A549 (cell line): ENCODE measurements around the gene MPRIP. TPM values are rescaled to one million over a fixed set of nuclear protein-coding genes. Genes with fewer than 3 reads are reported as not detected.

Experiments
- ATAC-seq, 2 experiments: fragments of 200-7000 bp in 1 of 2; fragments of >200 bp in 1 of 2; cut with Nextera tagmentation in 1 of 2; cut with Tn5 transposase in 1 of 2; 3 replicates each; pipeline versions ENCODE4 v1.8.0 to v1.9.1; 2018 to 2020; ENCODE audit warnings: mild to moderate bottlenecking in 1 of 2, moderate library complexity in 1 of 2
- CTCF ChIA-PET: fragments of 300-600 bp; sonication (Branson Sonifier 250); formaldehyde crosslinking; extraction: SDS; loops from one replicate; lab custom pipeline; 2021; ENCODE audit warnings: antibody characterized with exemption, inconsistent platforms; lab: Yijun Ruan, JAX
- POLR2A ChIA-PET: fragments of 350-600 bp; formaldehyde crosslinking; extraction: SDS; loops from one replicate; lab custom pipeline; 2021; ENCODE audit warnings: antibody characterized with exemption, inconsistent platforms; lab: Yijun Ruan, JAX
- DNase-seq, 2 experiments: peaks; one replicate each; pipeline versions ENCODE4 v3.0.0 to v3.0.0-alpha.2; 2011 to 2016; ENCODE audit warnings: low read depth in 1 of 2, low spot score in 1 of 2
- FAIRE-seq: peaks from 2 replicates; lab custom pipeline; 2011; peaks lifted over from hg19 to GRCh38; lab: Jason Lieb, UNC
- H3K27ac ChIP-seq, 2 experiments: fragments of >200 bp; sonication (Bioruptor Twin); formaldehyde crosslinking; 3 replicates each; pipeline ENCODE4 v1.5.1; 2016 to 2017
- H3K4me1 ChIP-seq: fragments of >200 bp; sonication (Bioruptor Twin); formaldehyde crosslinking; 3 replicates; pipeline ENCODE4 v1.6.1; 2016
- H3K4me2 ChIP-seq: fragments of >200 bp; sonication (Bioruptor Twin); formaldehyde crosslinking; 3 replicates; pipeline ENCODE4 v1.6.1; 2016
- H3K4me3 ChIP-seq: fragments of >200 bp; sonication (Bioruptor Twin); formaldehyde crosslinking; 3 replicates; pipeline ENCODE4 v1.5.1; 2016
- H3K9me3 ChIP-seq: fragments of >200 bp; sonication (Bioruptor Twin); formaldehyde crosslinking; 3 replicates; pipeline ENCODE4 v1.6.1; 2016
- ATOH8 ChIP-seq: fragments of 250-450 bp; sonication (Bioruptor Pico); IDR thresholded peaks from 2 replicates; pipeline ENCODE4 v1.5.0; 2020; ENCODE audit warnings: low read depth, mild to moderate bottlenecking, moderate library complexity
- E2F6 ChIP-seq: IDR thresholded peaks from 2 replicates; pipeline ENCODE4 v1.6.1; 2012; ENCODE audit warnings: low read depth, borderline replicate concordance
- ELK1 ChIP-seq: fragments of 150-350 bp; IDR thresholded peaks from 2 replicates; pipeline ENCODE4 v1.6.1; 2014; ENCODE audit warnings: low read depth, mild to moderate bottlenecking, low read length
- GATA3 ChIP-seq: IDR thresholded peaks from 2 replicates; pipeline ENCODE4 v1.6.1; 2012; ENCODE audit warnings: borderline replicate concordance
- HOXA7 ChIP-seq: fragments of 250-450 bp; sonication (Bioruptor Pico); IDR thresholded peaks from 2 replicates; pipeline ENCODE4 v1.5.0; 2020; ENCODE audit warnings: mild to moderate bottlenecking, moderate library complexity
- KDM1A ChIP-seq: fragments of 200-600 bp; sonication (generic); IDR thresholded peaks from 2 replicates; pipeline ENCODE4 v1.6.1; 2016; ENCODE audit warnings: low read depth, mild to moderate bottlenecking
- KDM5A ChIP-seq: fragments of 200-600 bp; sonication (generic); IDR thresholded peaks from 2 replicates; pipeline ENCODE4 v1.6.1; 2016; ENCODE audit warnings: antibody characterized with exemption, mild to moderate bottlenecking
- MAX ChIP-seq: IDR thresholded peaks from 2 replicates; pipeline ENCODE4 v1.6.1; 2012
- NR3C1 ChIP-seq: fragments of >200 bp; sonication (Bioruptor Twin); formaldehyde crosslinking; IDR thresholded peaks from 3 replicates; pipeline ENCODE4 v1.6.1; 2017
- RFX5 ChIP-seq: fragments of 450-650 bp; IDR thresholded peaks from 2 replicates; pipeline ENCODE4 v1.7.1; 2014; ENCODE audit warnings: antibody characterized with exemption, mild to moderate bottlenecking, moderate library complexity
- SMC3 ChIP-seq: fragments of >200 bp; sonication (Bioruptor Twin); formaldehyde crosslinking; IDR thresholded peaks from 3 replicates; pipeline ENCODE4 v1.6.1; 2018; ENCODE audit warnings: inconsistent platforms
- WGBS: methylation state at CpG from one replicate; pipeline ENCODE4 v1.1.6; 2017; ENCODE audit errors: missing lambda C conversion rate; 5-methylcytosine and 5-hydroxymethylcytosine counted together
- polyA plus RNA-seq, 4 experiments: library from polyadenylated mRNA; depleted of rRNA in 3 of 4; stranded (reverse); fragments of >200 nt; fragmentation: RNase III in 1 of 4; extraction: RNeasy Plus Mini Kit Qiagen cat#74134 plus additional on column Dnase treatment in 1 of 4; gene quantifications; 2 replicates in 3 of 4; 3 replicates in 1 of 4; pipeline ENCODE4 v1.2.3, GENCODE V29; 2011 to 2017

Gene MPRIP
- polyA plus RNA-seq, 2 of the 4 experiments (the other 2 are of a cell fraction): 147 to 228 TPM

- no peak for FAIRE-seq
- peak overlapping the region in 1 of 2 experiments; percentile 46; a peak in 2 of 6 replicates for H3K27ac ChIP-seq
- no peak; a peak in 1 of 6 replicates for ATAC-seq
- DNase-seq: no peak
- no peaks in the 10 kb centered on the region for H3K9me3 ChIP-seq
- CTCF ChIA-PET: interaction anchor here (0.9 to 1.3 kb wide), 3 partner anchors 35 to 105 kb away, joined by 3 to 5 read pairs (median 3); no protein-coding TSS in a partner anchor
- TF ChIP-seq KDM1A (no peak), HOXA7 (CRISPR knock-in tag) (no peak)
- TF ChIP-seq, all 56 proteins: peak for 0
- H3K4me1 ChIP-seq: peaks cover 67% of the 10 kb centered on the region
- H3K4me3 ChIP-seq: no peak overlapping the region
- 87% methylated on average over 7 of the region's 7 CpGs for WGBS
- POLR2A ChIA-PET: no interaction called here
- H3K4me2 ChIP-seq: no peak overlapping the region
Observed at GRCh38 chr17:17096438-17097178, 54.4 kb downstream of the MPRIP start.

GRCh38 chr17:17097763-17098345 lies 55.6 kb downstream of the MPRIP start:
- Histone ChIP-seq H3K4me1 (peaks cover 57% of the 10 kb centered on the region; the same call in 2 of the 3 replicates), H3K4me2 (no peak overlapping the region), H3K27ac (peak overlapping the region in 1 of 2 experiments; percentile 48; a peak in 3 of 6 replicates), H3K4me3 (no peak overlapping the region), H3K9me3 (no peaks in the 10 kb centered on the region)
- ChIA-PET CTCF (interaction anchor here (1.2 kb wide), 1 partner anchor 44 kb away, joined by 5 read pairs; no protein-coding TSS in a partner anchor), POLR2A (no interaction called here)
- ATAC-seq (no peak), DNase-seq (no peak), FAIRE-seq (no peak)
- WGBS: 92% methylated on average over 7 of the region's 7 CpGs
- TF ChIP-seq SMC3: no peak
- no peak for TF ChIP-seq MAX
- TF ChIP-seq GATA3: no peak

GRCh38 chr17:17098551-17099179 lies 56.4 kb downstream of the MPRIP start:
- Histone ChIP-seq H3K4me2 (no peak overlapping the region), H3K4me1 (peaks cover 51% of the 10 kb centered on the region; the same call in 2 of the 3 replicates)
- whole genome bisulfite sequencing: 88% methylated on average over 9 of the region's 9 CpGs
- FAIRE-seq: no peak
- ATAC-seq: peak in 1 of 2 experiments; percentile 23; a peak in 1 of 6 replicates
- no peak for TF ChIP-seq RFX5
- TF ChIP-seq HOXA7 (CRISPR knock-in tag): no peak
- no peak for TF ChIP-seq NR3C1
- TF ChIP-seq KDM5A: no peak
- no peak for TF ChIP-seq E2F6
- TF ChIP-seq, all 56 proteins: peak for 0
- Histone ChIP-seq H3K4me3 (no peak overlapping the region), H3K9me3 (no peaks in the 10 kb centered on the region), H3K27ac (peak overlapping the region in 1 of 2 experiments; percentile 48; a peak in 3 of 6 replicates)
- POLR2A ChIA-PET: no interaction called here
- CTCF ChIA-PET: interaction anchor here (1.6 kb wide), 2 partner anchors 67 to 92 kb away, joined by 3 read pairs; no protein-coding TSS in a partner anchor
- DNase-seq: no peak

GRCh38 chr17:17102176-17102575 lies 59.9 kb downstream of the MPRIP start:
- DNase-seq (no peak), FAIRE-seq (no peak), ATAC-seq (no peak)
- H3K4me3 ChIP-seq: no peak overlapping the region
- H3K4me1 ChIP-seq: peaks cover 41% of the 10 kb centered on the region
- no peak for TF ChIP-seq ELK1
- no peak for TF ChIP-seq ATOH8
- WGBS: 92% methylated on average over 6 of the region's 6 CpGs
- H3K9me3 ChIP-seq: no peaks in the 10 kb centered on the region
- ChIA-PET CTCF (interaction anchor here (1.5 to 2.5 kb wide), 3 partner anchors 19 to 51 kb away, joined by 3 to 8 read pairs (median 3); no protein-coding TSS in a partner anchor), POLR2A (interaction anchor here (0.5 kb wide), 1 partner anchor 34 kb away, joined by 3 read pairs; no protein-coding TSS in a partner anchor)
- peak overlapping the region in 1 of 2 experiments; percentile 32; a peak in 2 of 6 replicates for H3K27ac ChIP-seq
- H3K4me2 ChIP-seq: no peak overlapping the region
